Endodermal cell (in vitro differentiated cells): ENCODE results near the gene PRPF6. TPM values are rescaled to one million over a fixed set of nuclear protein-coding genes. Genes with fewer than 3 reads are reported as not detected.

Experiments used
- DNase-seq: peaks from one replicate; pipeline ENCODE4 v3.0.0-alpha.2; 2017
- H3K27ac ChIP-seq: 2 replicates; pipeline ENCODE4 v1.5.1; 2013; ENCODE audit warnings: mild to moderate bottlenecking, low read depth, low read length, moderate library complexity
- H3K27me3 ChIP-seq: 2 replicates; pipeline ENCODE4 v1.6.1; 2013; ENCODE audit warnings: mild to moderate bottlenecking, low read length, moderate library complexity; ENCODE audit not compliant: insufficient read depth, control insufficient read depth, poor library complexity, severe bottlenecking
- H3K36me3 ChIP-seq: 2 replicates; pipeline ENCODE4 v1.7.0; 2013; ENCODE audit warnings: mild to moderate bottlenecking, low read length, moderate library complexity; ENCODE audit not compliant: control insufficient read depth, insufficient read depth
- H3K4me1 ChIP-seq: one replicate; pipeline ENCODE4 v1.7.0; 2013; ENCODE audit warnings: low read length; ENCODE audit not compliant: control insufficient read depth, insufficient read depth
- H3K4me3 ChIP-seq: 2 replicates; pipeline ENCODE4 v1.5.1; 2013; ENCODE audit warnings: mild to moderate bottlenecking, low read length, moderate library complexity
- H3K9ac ChIP-seq: 2 replicates; pipeline ENCODE4 v1.6.1; 2013; ENCODE audit warnings: mild to moderate bottlenecking, low read length, moderate library complexity; ENCODE audit not compliant: poor library complexity, severe bottlenecking; ENCODE audit errors: extremely low read depth
- H3K9me3 ChIP-seq: 2 replicates; pipeline ENCODE4 v1.6.1; 2013; ENCODE audit warnings: mild to moderate bottlenecking, low read length, moderate library complexity; ENCODE audit not compliant: control insufficient read depth
- H3K27ac Mint-ChIP-seq: 2 replicates; pipeline ENCODE4 v1.8.0; 2020; ENCODE audit warnings: mixed read lengths
- H3K27me3 Mint-ChIP-seq: 2 replicates; pipeline ENCODE4 v1.8.0; 2021; ENCODE audit warnings: mild to moderate bottlenecking, mixed read lengths; ENCODE audit not compliant: insufficient read depth
- H3K36me3 Mint-ChIP-seq: 2 replicates; pipeline ENCODE4 v1.8.0; 2020; ENCODE audit warnings: low read depth, mixed read lengths
- H3K4me1 Mint-ChIP-seq: 2 replicates; pipeline ENCODE4 v1.8.0; 2020; ENCODE audit warnings: mixed read lengths
- H3K4me3 Mint-ChIP-seq: 2 replicates; pipeline ENCODE4 v1.8.0; 2020; ENCODE audit warnings: mild to moderate bottlenecking, moderate library complexity, mixed read lengths
- H3K9me3 Mint-ChIP-seq: 2 replicates; pipeline ENCODE4 v1.8.0; 2020; ENCODE audit warnings: mild to moderate bottlenecking, mixed read lengths
- CTCF ChIP-seq: fragments of 200-600 bp; sonication (generic); conservative IDR thresholded peaks from 2 replicates; pipeline ENCODE4 v1.5.0; 2021; ENCODE audit warnings: antibody characterized with exemption, mild to moderate bottlenecking
- WGBS, 2 experiments: methylation state at CpG; one replicate each; pipeline versions ENCODE4 v1.1.5 to v1.1.7; 2013; ENCODE audit warnings: missing lambda C conversion rate in 2 of 2, mixed read lengths in 1 of 2; ENCODE audit not compliant: insufficient coverage in 1 of 2, insufficient read length in 1 of 2; 5-methylcytosine and 5-hydroxymethylcytosine counted together
- total RNA-seq, 2 donors: library from RNA; stranded (reverse); fragmentation: NEBNext Ultra II Directional in 1 of 2; extraction: Animal tissue kit (Norgen Biotek cat#: 25700) in 1 of 2; gene quantifications; 2 replicates in 1 of 2; 3 replicates in 1 of 2; pipeline ENCODE4 v1.2.1, GENCODE V29; 2021

Gene PRPF6
- total RNA-seq, 2 donors from 2014 or later, result 73.3 to 73.9 TPM

- peaks cover 7% of the 10 kb centered on the region for H3K4me1 ChIP-seq
- peaks cover 75% of the 10 kb centered on the region for H3K36me3 ChIP-seq
- no peaks in the 10 kb centered on the region for H3K27me3 ChIP-seq
- no peak overlapping the region for H3K9ac ChIP-seq
- Mint-ChIP-seq H3K4me3 (no peak overlapping the region), H3K27ac (no peak overlapping the region), H3K4me1 (peaks cover 9% of the 10 kb centered on the region), H3K9me3 (no peaks in the 10 kb centered on the region), H3K36me3 (peaks cover 67% of the 10 kb centered on the region), H3K27me3 (no peaks in the 10 kb centered on the region)
- 96 to 98% methylated on average over 12 of the region's 12 CpGs for WGBS, 2 experiments
- no peak for DNase-seq
- TF ChIP-seq CTCF, result no peak
- no peak overlapping the region for H3K4me3 ChIP-seq
- H3K27ac ChIP-seq, result no peak overlapping the region
- H3K9me3 ChIP-seq, result no peaks in the 10 kb centered on the region
Observed at GRCh38 chr20:64000906-64001305, 20.0 kb downstream of the PRPF6 start.

GRCh38 chr20:64001607-64002011 lies 20.7 kb downstream of the PRPF6 start:
- Histone ChIP-seq H3K36me3 (peaks cover 73% of the 10 kb centered on the region), H3K27me3 (no peaks in the 10 kb centered on the region), H3K4me3 (no peak overlapping the region), H3K4me1 (peaks cover 7% of the 10 kb centered on the region), H3K9ac (no peak overlapping the region), H3K27ac (no peak overlapping the region), H3K9me3 (no peaks in the 10 kb centered on the region)
- WGBS, 2 experiments, result 97% methylated on average over 10 to 11 of the region's 11 CpGs
- H3K9me3 Mint-ChIP-seq, result no peaks in the 10 kb centered on the region
- no peak overlapping the region for H3K27ac Mint-ChIP-seq
- no peaks in the 10 kb centered on the region for H3K27me3 Mint-ChIP-seq
- TF ChIP-seq CTCF, result no peak
- H3K4me3 Mint-ChIP-seq, result no peak overlapping the region
- DNase-seq, result no peak
- peaks cover 9% of the 10 kb centered on the region for H3K4me1 Mint-ChIP-seq
- peaks cover 67% of the 10 kb centered on the region for H3K36me3 Mint-ChIP-seq

GRCh38 chr20:64003960-64004725 lies 23.2 kb downstream of the PRPF6 start:
- H3K27ac ChIP-seq, result no peak overlapping the region
- TF ChIP-seq CTCF, result no peak
- no peak overlapping the region for H3K27ac Mint-ChIP-seq
- H3K36me3 ChIP-seq, result peaks cover 75% of the 10 kb centered on the region
- peaks cover 6% of the 10 kb centered on the region for H3K4me1 ChIP-seq
- H3K9me3 Mint-ChIP-seq, result peaks cover 11% of the 10 kb centered on the region
- no peak for DNase-seq
- 86 to 93% methylated on average over 5 to 7 of the region's 7 CpGs for WGBS, 2 experiments
- H3K36me3 Mint-ChIP-seq, result peaks cover 74% of the 10 kb centered on the region
- no peaks in the 10 kb centered on the region for H3K27me3 Mint-ChIP-seq
- H3K9ac ChIP-seq, result no peak overlapping the region
- no peak overlapping the region for H3K4me3 ChIP-seq
- no peaks in the 10 kb centered on the region for H3K27me3 ChIP-seq
- peaks cover 5% of the 10 kb centered on the region for H3K4me1 Mint-ChIP-seq
- H3K4me3 Mint-ChIP-seq, result no peak overlapping the region
- H3K9me3 ChIP-seq, result peaks cover 14% of the 10 kb centered on the region
